Ovary (tissue), 9 donors: ENCODE measurements around the gene CDH1. TPM values are rescaled to one million over a fixed set of nuclear protein-coding genes. Genes with fewer than 3 reads are reported as not detected.
A peak's percentile ranks its signal among the peaks of the same experiment; 100 is the strongest.

Experiments
- DNase-seq, 5 donors: peaks; one replicate each; pipeline ENCODE4 v3.0.0-alpha.2; 2019 to 2020
- H3K27ac ChIP-seq, 2 donors: fragments of 200-600 bp; one replicate each; pipeline versions ENCODE4 v1.5.1 to v1.8.0; 2019 to 2022
- H3K27me3 ChIP-seq: fragments of 200-600 bp; one replicate; pipeline ENCODE4 v1.8.0; 2022
- H3K36me3 ChIP-seq: fragments of 200-600 bp; sonication (generic); one replicate; pipeline ENCODE4 v1.5.1; 2019
- H3K4me1 ChIP-seq: one replicate; pipeline ENCODE4 v1.8.1; 2013; ENCODE audit warnings: mild to moderate bottlenecking, moderate library complexity; ENCODE audit not compliant: insufficient read depth
- H3K4me3 ChIP-seq: fragments of 200-600 bp; sonication (generic); one replicate; pipeline ENCODE4 v1.5.1; 2017
- H3K9me3 ChIP-seq, 2 donors: fragments of 200-600 bp in 1 of 2; sonication (generic) in 1 of 2; one replicate each; pipeline versions ENCODE4 v1.5.1 to v1.8.1; 2013 to 2019; ENCODE audit warnings: mild to moderate bottlenecking in 1 of 2, moderate library complexity in 1 of 2
- CTCF ChIP-seq, 3 donors: fragments of 450-650 bp in 2 of 3; fragments of 200-600 bp in 1 of 3; IDR thresholded peaks; one replicate each; pipeline versions ENCODE4 v1.5.1 to v1.8.0; 2016 to 2022; ENCODE audit warnings: antibody characterized with exemption in 3 of 3, mild to moderate bottlenecking in 1 of 3
- EP300 ChIP-seq: sonication (generic); formaldehyde crosslinking; IDR thresholded peaks from one replicate; pipeline ENCODE4 v1.6.1; 2017; ENCODE audit warnings: antibody characterized with exemption
- POLR2A ChIP-seq: fragments of 450-650 bp; IDR thresholded peaks from one replicate; pipeline ENCODE4 v1.6.1; 2017; ENCODE audit warnings: antibody characterized with exemption, mild to moderate bottlenecking, moderate library complexity
- WGBS, 3 donors: extraction: QIAGEN DNeasy Blood & Tissue Kit in 1 of 3; methylation state at CpG; one replicate each; pipeline versions ENCODE4 v1.1.5 to v1.1.7; 2013 to 2017; 5-methylcytosine and 5-hydroxymethylcytosine counted together
- intact Hi-C, 4 donors: fragments of 100-400 bp; cut with DNase I; formaldehyde crosslinking; loops; one replicate each; pipeline versions ENCODE4 v1.11.0 to v1.15.1; 2022 to 2023
- polyA plus RNA-seq, 2 donors: library from polyadenylated mRNA; stranded (reverse); fragments of 200-250 nt in 1 of 2; fragments of 350-450 nt in 1 of 2; fragmentation: Illumina TruSeq in 1 of 2; extraction: RNeasy Lipid Tissue Mini Kit (QIAGEN cat#74804) in 1 of 2; gene quantifications; one replicate each; pipeline ENCODE4 v1.2.3, GENCODE V29; 2013 to 2014
- total RNA-seq, 7 donors: library from RNA; depleted of rRNA in 2 of 7; stranded (reverse); fragments of >200 nt in 2 of 7; fragmentation: NEBNext Ultra II Directional in 3 of 7; extraction: Animal tissue kit (Norgen Biotek cat#: 25700) in 3 of 7; gene quantifications; one replicate each; pipeline versions ENCODE4 v1.1.0 to v1.2.4, GENCODE V29; 2016 to 2023
- donor health status: DM: no; HTN: no; CAD: no; lungs with moderate emphysema.
- donor health status: DM: no; HTN: no; CAD: no.
- donor health status: Bipolar disorder and iron deficiency.
- donor health status: DM: yes; HTN: yes; CAD: no.
- donor health status: DM: no; HTN: no; CAD: no.
- donor health status: DM: yes; HTN: yes; CAD: no.

The CDH1 gene
- total and polyA plus RNA-seq, 9 donors, result 1.1 to 118 (median 9.1) TPM

- no peak overlapping the region for H3K27ac ChIP-seq
- H3K27me3 ChIP-seq, result no peaks in the 10 kb centered on the region
- intact Hi-C loops, result no loop called here
- H3K36me3 ChIP-seq, result no peaks in the 10 kb centered on the region
- no peaks in the 10 kb centered on the region for H3K9me3 ChIP-seq
- no peak overlapping the region for H3K4me3 ChIP-seq
- H3K4me1 ChIP-seq, result peaks cover 1% of the 10 kb centered on the region
- TF ChIP-seq EP300, result no peak
- TF ChIP-seq POLR2A, result no peak
- no peak for TF ChIP-seq CTCF (IDR thresholded peaks at IDR 0.05)
- 48 to 49% (median 49%) methylated on average over 8 of the region's 8 CpGs for WGBS, 3 donors
- DNase-seq, result peak in 4 of 5 donors; percentile 41 to 63 (median 44)
Observed at GRCh38 chr16:68732042-68732680, 4.9 kb upstream of the CDH1 start.

- H3K9me3 ChIP-seq, result no peaks in the 10 kb centered on the region
- no peak overlapping the region for H3K4me3 ChIP-seq
- H3K36me3 ChIP-seq, result no peaks in the 10 kb centered on the region
- TF ChIP-seq EP300 (no peak), CTCF (IDR thresholded peaks at IDR 0.05) (no peak), POLR2A (no peak)
- H3K4me1 ChIP-seq, result peaks cover 1% of the 10 kb centered on the region
- 78 to 84% (median 80%) methylated on average over 4 of the region's 4 CpGs for WGBS, 3 donors
- no peak overlapping the region for H3K27ac ChIP-seq
- intact Hi-C loops, result no loop called here
- no peak for DNase-seq
- H3K27me3 ChIP-seq, result no peaks in the 10 kb centered on the region
Observed at GRCh38 chr16:68732741-68733399, 4.2 kb upstream of the CDH1 start.

- Histone ChIP-seq H3K36me3 (no peaks in the 10 kb centered on the region), H3K9me3 (no peaks in the 10 kb centered on the region), H3K27ac (no peak overlapping the region), H3K27me3 (no peaks in the 10 kb centered on the region), H3K4me1 (peaks cover 3% of the 10 kb centered on the region), H3K4me3 (no peak overlapping the region)
- no peak for TF ChIP-seq POLR2A
- no peak for TF ChIP-seq EP300
- TF ChIP-seq CTCF (IDR thresholded peaks at IDR 0.05), result no peak
- intact Hi-C loops, result no loop called here
- no peak for DNase-seq
- 94 to 97% (median 97%) methylated on average over 9 of the region's 9 CpGs for WGBS, 3 donors
Observed at GRCh38 chr16:68733570-68733969, 3.5 kb upstream of the CDH1 start.

- H3K27me3 ChIP-seq, result no peaks in the 10 kb centered on the region
- no peak overlapping the region for H3K4me3 ChIP-seq
- H3K36me3 ChIP-seq, result no peaks in the 10 kb centered on the region
- TF ChIP-seq EP300 (no peak), POLR2A (no peak), CTCF (IDR thresholded peaks at IDR 0.05) (no peak)
- no peak overlapping the region for H3K27ac ChIP-seq
- 97 to 100% (median 99%) methylated on average over 2 of the region's 2 CpGs for WGBS, 3 donors
- H3K4me1 ChIP-seq, result peaks cover 3% of the 10 kb centered on the region
- no peak for DNase-seq
- no peaks in the 10 kb centered on the region for H3K9me3 ChIP-seq
- intact Hi-C loops, result no loop called here
Observed at GRCh38 chr16:68734782-68735181, 2.3 kb upstream of the CDH1 start.
